ENCODE measurements around the gene ZNF460. TPM values are rescaled to one million over a fixed set of nuclear protein-coding genes. Genes with fewer than 3 reads are reported as not detected.

Gene ZNF460
- polyA plus RNA-seq, 1 of the 3 experiments (the other 2 are of a cell fraction): 2.4 TPM

DNA sequence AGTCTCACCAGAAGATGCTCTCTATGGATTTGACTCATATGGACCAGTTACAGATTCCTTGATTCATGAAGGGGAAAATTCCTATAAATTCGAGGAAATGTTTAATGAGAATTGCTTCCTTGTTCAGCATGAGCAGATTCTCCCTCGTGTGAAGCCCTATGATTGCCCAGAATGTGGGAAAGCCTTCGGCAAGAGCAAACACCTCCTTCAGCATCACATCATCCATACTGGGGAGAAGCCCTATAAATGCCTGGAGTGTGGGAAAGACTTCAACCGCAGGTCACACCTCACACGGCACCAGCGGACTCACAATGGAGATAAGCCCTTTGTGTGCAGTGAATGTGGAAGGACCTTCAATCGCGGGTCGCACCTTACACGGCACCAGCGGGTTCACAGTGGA is 10.7 kb downstream of the ZNF460 start:
- no peak overlapping the region for H3K4me3 ChIP-seq (ENCODE audit: low read depth in 2 of 2, low read length in 1 of 2)
- TF ChIP-seq FOXM1 (IDR thresholded peaks at IDR 0.05; ENCODE audit: low read depth) (no peak), NRF1 (IDR thresholded peaks at IDR 0.05; ENCODE audit: low read depth, low read length) (no peak), CTCF (IDR thresholded peaks at IDR 0.05) (no peak), MEF2A (IDR thresholded peaks at IDR 0.05; ENCODE audit: borderline replicate concordance, low read depth) (no peak)
- H3K36me3 ChIP-seq (replicated peaks in 1 of 2; ENCODE audit: control insufficient read depth in 1 of 2, insufficient read depth in 2 of 2, low read length in 1 of 2): peaks cover 70 to 98% of the 10 kb centered on the region in 2 experiments
- H3K27me3 ChIP-seq (ENCODE audit: insufficient read depth): no peaks in the 10 kb centered on the region
- DNase-seq: no peak
- 93% methylated on average over 11 of the region's 11 CpGs for WGBS (ENCODE audit: low lambda C conversion rate)
- CTCF ChIA-PET: no interaction called here
- H2AFZ ChIP-seq (ENCODE audit: low read depth): no peak overlapping the region
- no peak overlapping the region for H3K27ac ChIP-seq (ENCODE audit: low read depth in 2 of 2, low read length in 1 of 2)
- no peak overlapping the region for H3K4me2 ChIP-seq
- 0 out of 2 replicates have a peak, but pooled peaks cover 5% of the 10 kb centered on the region for H3K9me3 ChIP-seq
- H3F3A ChIP-seq (replicated peaks; ENCODE audit: insufficient read depth): peaks cover 8% of the 10 kb centered on the region
- no peak overlapping the region for H3K9ac ChIP-seq
- POLR2A ChIA-PET: no interaction called here
- peaks cover 99% of the 10 kb centered on the region for H3K79me2 ChIP-seq (ENCODE audit: insufficient read depth)
- no peaks in the 10 kb centered on the region for H3K4me1 ChIP-seq (ENCODE audit: control insufficient read depth in 1 of 2, insufficient read depth in 2 of 2, low read depth in 1 of 2, low read length in 1 of 2)
- peaks cover 15% of the 10 kb centered on the region for H4K20me1 ChIP-seq (ENCODE audit: insufficient read depth)
- no peaks in the 10 kb centered on the region for H3K9me2 ChIP-seq

- DNase-seq: no peak
- Histone ChIP-seq H3F3A (replicated peaks; ENCODE audit: insufficient read depth) (peaks cover 17% of the 10 kb centered on the region), H3K9ac (no peak overlapping the region), H2AFZ (ENCODE audit: low read depth) (no peak overlapping the region), H3K9me3 (0 out of 2 replicates have a peak, but pooled peaks cover 5% of the 10 kb centered on the region), H3K9me2 (no peaks in the 10 kb centered on the region), H3K27ac (ENCODE audit: low read depth in 2 of 2, low read length in 1 of 2) (no peak overlapping the region), H3K79me2 (ENCODE audit: insufficient read depth) (peaks cover 98% of the 10 kb centered on the region), H3K27me3 (ENCODE audit: insufficient read depth) (no peaks in the 10 kb centered on the region), H3K4me2 (no peak overlapping the region), H3K4me1 (ENCODE audit: control insufficient read depth in 1 of 2, insufficient read depth in 2 of 2, low read depth in 1 of 2, low read length in 1 of 2) (no peaks in the 10 kb centered on the region), H3K36me3 (replicated peaks in 1 of 2; ENCODE audit: control insufficient read depth in 1 of 2, insufficient read depth in 2 of 2, low read length in 1 of 2) (peaks cover 66 to 94% of the 10 kb centered on the region in 2 experiments), H3K4me3 (ENCODE audit: low read depth in 2 of 2, low read length in 1 of 2) (no peak overlapping the region), H4K20me1 (ENCODE audit: insufficient read depth) (peaks cover 11% of the 10 kb centered on the region; the same call in 1 of the 2 replicates)
- TF ChIP-seq NRF1 (IDR thresholded peaks at IDR 0.05; ENCODE audit: low read depth, low read length) (no peak), IRF3 (IDR thresholded peaks at IDR 0.05; ENCODE audit: low read depth, low read length) (no peak), RCOR1 (IDR thresholded peaks at IDR 0.05; ENCODE audit: low read length) (no peak), GABPA (IDR thresholded peaks at IDR 0.05; ENCODE audit: low read depth) (no peak), FOXM1 (IDR thresholded peaks at IDR 0.05; ENCODE audit: low read depth) (no peak), SMC3 (IDR thresholded peaks at IDR 0.05; ENCODE audit: low read depth, low read length) (no peak), TAF1 (IDR thresholded peaks at IDR 0.05; ENCODE audit: borderline replicate concordance, low read depth, low read length) (no peak), RFX5 (IDR thresholded peaks at IDR 0.05; ENCODE audit: low read length) (no peak), SIN3A (IDR thresholded peaks at IDR 0.05; ENCODE audit: borderline replicate concordance, low read depth, low read length) (no peak), GATA2 (CRISPR knock-in tag; IDR thresholded peaks at IDR 0.05) (no peak), REST (IDR thresholded peaks at IDR 0.05; ENCODE audit: low read depth, low read length) (no peak), POLR2AphosphoS5 (IDR thresholded peaks at IDR 0.05; ENCODE audit: low read depth, low read length) (no peak), JUND (IDR thresholded peaks at IDR 0.05) (no peak), EP300 (IDR thresholded peaks at IDR 0.05; ENCODE audit: borderline replicate concordance in 1 of 2, low read depth in 1 of 2, low read length in 1 of 2) (no peak)
- TF ChIP-seq, protein P1, sequence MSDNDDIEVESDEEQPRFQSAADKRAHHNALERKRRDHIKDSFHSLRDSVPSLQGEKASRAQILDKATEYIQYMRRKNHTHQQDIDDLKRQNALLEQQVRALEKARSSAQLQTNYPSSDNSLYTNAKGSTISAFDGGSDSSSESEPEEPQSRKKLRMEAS (IDR thresholded peaks at IDR 0.05; ENCODE audit: low read depth): no peak
- ChIA-PET POLR2A (interaction anchor here (0.5 kb wide), 1 partner anchor 852 kb away, joined by 6 read pairs; no protein-coding TSS in a partner anchor), CTCF (no interaction called here)
- 54% methylated on average over 1 of the region's 1 CpG for WGBS (ENCODE audit: low lambda C conversion rate)
Measured at GRCh38 chr19:57292547-57292946, 12.3 kb downstream of the ZNF460 start.

All from SK-N-SH (cell line).